Measurements from ENCODE around the gene AOPEP. TPM values are rescaled to one million over a fixed set of nuclear protein-coding genes. Genes with fewer than 3 reads are reported as not detected.
A peak's percentile ranks its signal among the peaks of the same experiment; 100 is the strongest.

Gene AOPEP
- total and polyA plus RNA-seq, 8 donors = 73.9 to 407 (median 101) TPM

- TF ChIP-seq POLR2AphosphoS5 (IDR thresholded peaks at IDR 0.05) = no peak
- TF ChIP-seq POLR2A (IDR thresholded peaks at IDR 0.05) = no peak
- no peak for TF ChIP-seq CTCF (IDR thresholded peaks at IDR 0.05)
- TF ChIP-seq EP300 (IDR thresholded peaks at IDR 0.05) = no peak
- DNase-seq = peak in 1 of 2 donors; percentile 52
- intact Hi-C loops (cut with DNase I; ENCODE audit: low total_unique reads) = no loop called here
- Histone ChIP-seq H3K4me3 (no peak overlapping the region), H3K9me3 (no peaks in the 10 kb centered on the region), H3K4me1 (peaks cover 8 to 11% (median 9%) of the 10 kb centered on the region in 4 donors), H3K27me3 (no peaks in the 10 kb centered on the region), H3K36me3 (no peaks in the 10 kb centered on the region), H3K27ac (no peak overlapping the region)
- 82 to 94% (median 85%) methylated on average over 1 of the region's 1 CpG for WGBS, 5 donors
These were observed 241.0 kb downstream of the AOPEP start for GRCh38 chr9:94967482-94967881.

GRCh38 chr9:94971378-94972131, 245.1 kb downstream of the AOPEP start:
- intact Hi-C loops (cut with DNase I; ENCODE audit: low total_unique reads) = no loop called here
- no peaks in the 10 kb centered on the region for H3K9me3 ChIP-seq
- no peak for DNase-seq
- H3K27ac ChIP-seq = peak overlapping the region in 2 of 5 donors; percentile 26 to 27
- peaks cover 11 to 35% (median 20%) of the 10 kb centered on the region in 4 donors for H3K4me1 ChIP-seq
- no peak for TF ChIP-seq CTCF (IDR thresholded peaks at IDR 0.05)
- no peak overlapping the region for H3K4me3 ChIP-seq
- H3K27me3 ChIP-seq = no peaks in the 10 kb centered on the region
- 79 to 84% (median 82%) methylated on average over 13 of the region's 13 CpGs for WGBS, 5 donors
- H3K36me3 ChIP-seq = no peaks in the 10 kb centered on the region

GRCh38 chr9:94973451-94973941, 247.0 kb downstream of the AOPEP start:
- H3K27me3 ChIP-seq = no peaks in the 10 kb centered on the region
- H3K4me1 ChIP-seq = peaks cover 11 to 35% (median 20%) of the 10 kb centered on the region in 4 donors
- WGBS, 5 donors = 75 to 89% (median 81%) methylated on average over 11 of the region's 11 CpGs
- DNase-seq = peak in 1 of 2 donors; percentile 80
- TF ChIP-seq CTCF (IDR thresholded peaks at IDR 0.05) (no peak), POLR2AphosphoS5 (IDR thresholded peaks at IDR 0.05) (no peak), POLR2A (IDR thresholded peaks at IDR 0.05) (no peak), EP300 (IDR thresholded peaks at IDR 0.05) (no peak)
- intact Hi-C loops (cut with DNase I; ENCODE audit: low total_unique reads) = no loop called here
- H3K27ac ChIP-seq = peak overlapping the region in 4 of 5 donors; percentile 21 to 65 (median 46)
- no peaks in the 10 kb centered on the region for H3K9me3 ChIP-seq
- no peak overlapping the region for H3K4me3 ChIP-seq
- H3K36me3 ChIP-seq = no peaks in the 10 kb centered on the region

DNA sequence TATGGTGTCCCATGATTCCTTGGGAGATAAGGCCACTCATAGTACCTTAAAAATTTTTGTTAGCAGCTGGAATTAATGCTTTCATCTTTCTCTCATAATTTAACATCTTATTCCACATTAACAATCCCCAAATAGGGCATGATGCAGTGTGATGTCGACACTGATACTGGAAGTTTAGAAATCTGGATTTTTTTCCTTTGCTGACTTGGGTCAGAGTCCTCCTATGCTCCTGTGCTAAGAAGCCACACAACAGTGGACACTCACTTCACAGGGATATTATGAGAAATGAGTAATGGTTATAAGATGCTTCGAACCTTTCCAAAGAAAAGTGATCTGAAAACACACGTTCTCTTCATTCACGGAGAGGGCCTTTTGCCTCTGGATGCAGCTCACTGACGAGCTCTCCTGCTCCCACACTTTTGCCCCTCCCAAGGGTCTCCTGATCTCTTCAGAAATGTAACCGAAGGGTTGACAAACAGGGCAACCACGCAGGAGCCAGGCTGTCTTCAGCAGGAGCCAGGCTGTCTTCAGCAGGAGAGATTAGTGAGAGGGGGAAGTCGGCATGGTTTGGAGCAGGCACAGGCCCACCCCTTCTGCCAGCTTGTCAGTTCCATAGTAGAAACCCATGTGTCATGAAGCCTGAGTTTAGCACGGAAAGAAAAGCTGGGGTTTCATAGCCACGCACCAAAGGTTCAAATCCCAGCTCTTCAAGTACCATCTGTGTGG, 247.8 kb downstream of the AOPEP start:
- TF ChIP-seq POLR2AphosphoS5 (IDR thresholded peaks at IDR 0.05) (no peak), POLR2A (IDR thresholded peaks at IDR 0.05) (no peak), EP300 (IDR thresholded peaks at IDR 0.05) (no peak), CTCF (IDR thresholded peaks at IDR 0.05) (no peak)
- Histone ChIP-seq H3K36me3 (peaks cover 0 to under 1% (median 0%) of the 10 kb centered on the region in 4 donors), H3K27ac (peak overlapping the region in 4 of 5 donors; percentile 52 to 65 (median 61)), H3K4me1 (peaks cover 11 to 35% (median 20%) of the 10 kb centered on the region in 4 donors), H3K4me3 (no peak overlapping the region), H3K9me3 (no peaks in the 10 kb centered on the region), H3K27me3 (no peaks in the 10 kb centered on the region)
- no peak for DNase-seq
- intact Hi-C loops (cut with DNase I; ENCODE audit: low total_unique reads) = no loop called here
- 71 to 84% (median 80%) methylated on average over 10 of the region's 10 CpGs for WGBS, 5 donors
